Measurements from ENCODE around the gene TSPAN2. TPM values are rescaled to one million over a fixed set of nuclear protein-coding genes. Genes with fewer than 3 reads are reported as not detected.
A peak's percentile ranks its signal among the peaks of the same experiment; 100 is the strongest.

TSPAN2 gene
- total and polyA plus RNA-seq, 10 donors = 0.59 to 14.7 (median 4.8) TPM

DNA sequence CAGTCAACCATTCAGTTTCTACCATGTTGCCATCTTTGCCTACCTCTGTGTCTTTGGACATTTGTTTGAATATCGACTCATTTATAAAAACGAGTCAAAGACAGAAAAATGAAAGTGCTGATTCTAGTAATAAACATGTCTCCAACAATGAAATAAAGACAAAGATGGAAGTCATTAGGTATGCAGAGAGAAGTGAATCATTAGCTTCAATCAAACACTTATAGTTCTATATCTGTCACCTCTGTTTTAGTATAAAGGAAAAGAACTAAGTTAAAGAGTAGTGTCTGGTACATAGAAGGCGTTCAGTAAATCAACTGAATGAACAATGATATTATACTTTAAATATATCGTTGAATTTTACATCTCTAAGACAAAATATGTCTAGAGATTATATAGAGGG is 1.7 kb upstream of the TSPAN2 start:
- TF ChIP-seq POLR2A (IDR thresholded peaks at IDR 0.05) (no peak), CTCF (IDR thresholded peaks at IDR 0.05 in 8 of 11, conservative IDR thresholded peaks at IDR 0.05 in 3 of 11) (no peak), POLR2AphosphoS5 (IDR thresholded peaks at IDR 0.05) (no peak)
- Histone ChIP-seq H3K4me3 (no peak overlapping the region), H3K27me3 (replicated peaks in 1 of 7) (peaks cover 0 to 29% (median 12%) of the 10 kb centered on the region in 7 donors), H3K27ac (peak overlapping the region in 6 of 8 donors; percentile 54 to 88 (median 73)), H3K4me1 (peaks cover 0 to 59% (median 24%) of the 10 kb centered on the region in 6 donors), H3K9me3 (no peaks in the 10 kb centered on the region), H3K36me3 (no peaks in the 10 kb centered on the region)
- intact Hi-C loops (cut with DNase I; ENCODE audit: low total_unique reads) = no loop called here
- WGBS, 5 donors = 80 to 93% (median 93%) methylated on average over 4 of the region's 4 CpGs
- DNase-seq = no peak

GRCh38 chr1:115090540-115090939 is 1.2 kb upstream of the TSPAN2 start:
- Histone ChIP-seq H3K27ac (peak overlapping the region in 6 of 8 donors; percentile 37 to 88 (median 79)), H3K9me3 (no peaks in the 10 kb centered on the region), H3K36me3 (no peaks in the 10 kb centered on the region), H3K4me1 (peaks cover 0 to 63% (median 26%) of the 10 kb centered on the region in 6 donors), H3K27me3 (replicated peaks in 1 of 7) (peaks cover 0 to 29% (median 12%) of the 10 kb centered on the region in 7 donors), H3K4me3 (peak overlapping the region in 1 of 8 donors; percentile 80)
- WGBS, 5 donors = 84 to 88% (median 87%) methylated on average over 8 of the region's 8 CpGs
- DNase-seq = no peak
- intact Hi-C loops (cut with DNase I; ENCODE audit: low total_unique reads) = no loop called here
- TF ChIP-seq POLR2A (IDR thresholded peaks at IDR 0.05) (no peak), CTCF (IDR thresholded peaks at IDR 0.05 in 8 of 11, conservative IDR thresholded peaks at IDR 0.05 in 3 of 11) (no peak), POLR2AphosphoS5 (IDR thresholded peaks at IDR 0.05) (no peak)

DNA sequence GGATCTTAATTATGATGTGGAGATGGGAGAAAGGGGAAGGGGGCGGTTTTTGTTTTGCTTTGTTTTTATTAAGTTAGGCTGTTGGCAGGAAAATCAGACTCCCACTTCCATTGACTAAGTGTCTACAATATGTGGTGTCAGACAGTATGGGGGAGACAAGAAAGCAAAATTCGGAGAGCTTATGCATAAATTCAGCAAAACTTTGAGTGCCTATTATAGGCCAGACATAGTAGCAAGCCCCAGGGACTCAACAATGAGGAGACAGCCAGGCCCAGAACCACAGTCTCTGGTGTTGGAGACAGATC is 835 bp upstream of the TSPAN2 start:
- Histone ChIP-seq H3K4me3 (peak overlapping the region in 6 of 8 donors; percentile 58 to 80 (median 64)), H3K27ac (peak overlapping the region in 7 of 8 donors; percentile 37 to 88 (median 74))

DNA sequence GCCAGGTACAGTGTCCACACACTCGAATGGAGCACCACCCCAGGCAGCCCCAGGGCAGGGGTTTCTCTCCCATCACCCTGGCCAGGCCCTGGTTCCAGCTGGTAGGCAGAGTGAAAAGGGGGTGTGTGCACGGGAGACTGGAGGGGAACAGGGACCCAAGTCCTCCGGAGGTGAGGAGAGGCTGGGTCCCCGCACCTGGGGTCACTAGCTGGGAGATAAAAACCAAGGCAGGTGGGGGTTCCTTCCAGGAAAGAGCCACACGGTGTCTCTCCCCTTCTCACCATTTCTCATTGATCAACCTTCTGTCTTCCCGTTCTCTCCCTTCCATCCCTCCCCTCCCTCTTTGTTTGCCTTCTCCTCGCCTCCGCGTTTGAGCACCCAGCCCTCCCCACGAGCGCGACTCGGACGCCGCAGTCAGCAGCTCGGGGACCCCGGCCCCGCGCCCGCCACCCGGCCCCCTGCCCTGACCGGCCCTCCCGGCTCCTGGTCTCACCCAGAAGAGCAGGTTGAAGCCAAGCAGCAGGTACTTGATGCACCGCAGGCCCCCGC is 358 bp downstream of the TSPAN2 start:
- peaks cover 0 to 69% (median 26%) of the 10 kb centered on the region in 6 donors for H3K4me1 ChIP-seq
- H3K4me3 ChIP-seq = peak overlapping the region; percentile 51 to 80 (median 62)
- no peaks in the 10 kb centered on the region for H3K36me3 ChIP-seq
- 6 to 7% (median 6%) methylated on average over 23 to 25 of the region's 25 CpGs for WGBS, 5 donors
- DNase-seq = no peak
- peak overlapping the region in 6 of 8 donors; percentile 37 to 88 (median 79) for H3K27ac ChIP-seq
- intact Hi-C loops (cut with DNase I; ENCODE audit: low total_unique reads) = no loop called here
- H3K27me3 ChIP-seq (replicated peaks in 1 of 7) = peaks cover 0 to 29% (median 12%) of the 10 kb centered on the region in 7 donors
- no peaks in the 10 kb centered on the region for H3K9me3 ChIP-seq
- TF ChIP-seq CTCF (IDR thresholded peaks at IDR 0.05 in 8 of 11, conservative IDR thresholded peaks at IDR 0.05 in 3 of 11) (no peak), POLR2A (IDR thresholded peaks at IDR 0.05) (no peak), POLR2AphosphoS5 (IDR thresholded peaks at IDR 0.05) (no peak)

More for the DNA sequence above, 835 bp upstream of the TSPAN2 start:
- 29 to 50% (median 36%) methylated on average over 2 of the region's 2 CpGs for WGBS, 5 donors
- peaks cover 0 to 29% (median 12%) of the 10 kb centered on the region in 7 donors for H3K27me3 ChIP-seq (replicated peaks in 1 of 7)
- no peak for DNase-seq
- peaks cover 0 to 67% (median 26%) of the 10 kb centered on the region in 6 donors for H3K4me1 ChIP-seq
- H3K9me3 ChIP-seq = no peaks in the 10 kb centered on the region
- no peaks in the 10 kb centered on the region for H3K36me3 ChIP-seq
- TF ChIP-seq POLR2AphosphoS5 (IDR thresholded peaks at IDR 0.05) (no peak), POLR2A (IDR thresholded peaks at IDR 0.05) (no peak)
- intact Hi-C loops (cut with DNase I; ENCODE audit: low total_unique reads) = no loop called here
